NCI-H2227 treated with DMSO at 0.1 percent for 48 hours (cell line): Measurements from ENCODE around the gene KPTN.

Experiments used
- DNase-seq: peaks from one replicate; lab custom pipeline; 2025; lab: John Stamatoyannopoulos, UW

Gene KPTN

GRCh38 chr19:47434088-47434487 lies 49.9 kb downstream of the KPTN start:
- no peak for DNase-seq

GRCh38 chr19:47433121-47433520 lies 50.9 kb downstream of the KPTN start:
- DNase-seq: no peak

DNA sequence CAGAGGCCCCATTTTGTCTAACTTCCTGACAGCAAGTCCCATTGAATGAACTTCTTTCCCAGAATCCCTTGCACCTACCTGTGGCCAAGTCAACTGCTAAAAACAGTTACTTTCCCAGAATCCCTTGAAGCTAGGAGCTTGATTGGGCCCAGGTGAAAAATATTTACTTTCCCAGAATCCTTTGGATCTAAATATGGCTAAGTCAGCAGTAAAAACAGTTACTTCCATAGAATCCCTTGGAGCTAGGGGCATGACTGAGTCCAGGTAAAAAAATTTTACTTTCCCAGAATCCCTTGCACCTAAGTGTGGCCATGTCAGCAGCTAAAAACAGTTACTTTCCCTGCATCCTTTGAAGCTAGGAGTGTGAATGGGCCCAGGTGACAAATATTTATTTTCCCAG lies 51.5 kb downstream of the KPTN start:
- DNase-seq: no peak

- no peak for DNase-seq
These were observed 51.9 kb downstream of the KPTN start for GRCh38 chr19:47432091-47432490.

DNA sequence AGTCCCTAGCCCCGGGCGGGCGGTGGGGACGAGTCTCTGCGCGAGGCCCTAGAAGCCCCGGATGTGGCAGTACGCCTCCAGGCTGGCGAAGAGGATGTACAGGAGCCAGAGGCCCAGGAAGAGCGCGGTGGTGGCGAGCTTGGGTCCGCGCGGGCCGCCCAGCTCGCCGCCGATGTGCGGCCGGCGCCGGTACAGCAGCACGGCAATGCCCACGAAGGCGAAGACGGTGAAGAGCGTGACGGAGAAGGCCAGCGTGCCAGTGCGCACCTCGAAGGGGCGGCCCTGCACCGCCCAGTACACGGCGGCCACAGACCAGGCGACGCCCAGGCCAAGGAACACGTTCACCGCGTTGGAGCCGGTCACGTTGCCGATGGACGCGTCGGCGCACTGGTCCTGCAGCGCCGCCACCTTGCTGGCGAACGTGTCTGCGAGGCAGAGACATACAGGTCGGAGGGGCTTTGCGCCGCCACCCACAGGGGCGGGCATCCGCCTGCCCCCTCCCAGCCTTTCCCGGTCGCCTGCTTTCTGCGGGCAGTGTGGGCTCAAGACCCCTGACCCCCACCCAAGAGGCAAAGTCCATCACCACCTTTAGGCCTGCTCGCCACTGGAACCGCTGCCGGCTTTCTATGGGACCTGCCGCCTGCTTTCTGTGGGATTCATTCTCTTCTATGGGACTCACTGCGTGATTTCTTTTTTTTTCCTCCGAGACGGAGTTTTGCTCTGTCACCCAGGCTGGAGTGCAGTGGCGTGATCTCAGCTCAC lies 53.8 kb downstream of the KPTN start:
- DNase-seq: no peak

DNA sequence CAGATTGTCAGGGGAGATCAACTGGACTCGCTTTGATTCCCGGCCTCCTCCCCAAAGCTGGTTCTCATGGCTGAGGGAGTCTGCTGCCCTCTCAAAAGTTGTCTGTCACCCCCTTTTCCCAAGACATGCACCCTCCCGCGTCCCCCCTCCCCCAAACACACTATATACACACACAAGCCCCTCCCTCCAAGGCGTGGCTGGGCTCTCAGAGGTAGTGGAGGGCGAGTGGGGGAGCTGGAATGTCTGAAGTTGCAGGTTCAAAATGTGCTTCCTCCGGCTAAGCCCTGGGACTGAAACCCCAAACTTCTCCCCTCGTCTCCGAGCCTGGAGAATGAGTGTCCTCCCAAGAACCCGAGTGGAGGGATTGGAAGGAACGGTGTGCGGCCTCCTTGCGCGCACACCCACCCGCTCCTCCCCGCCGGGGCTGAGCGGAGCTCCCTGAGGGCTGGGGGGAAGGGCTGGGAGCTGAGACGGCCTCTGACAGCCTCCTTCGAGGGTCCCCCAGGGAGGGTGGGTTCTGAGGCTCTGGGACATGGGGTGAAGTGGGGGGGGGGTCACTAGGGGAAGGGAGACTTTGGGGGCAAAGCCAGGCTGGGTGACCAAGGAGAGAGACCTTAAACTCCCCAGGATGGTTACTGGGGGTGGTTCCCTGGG lies 54.8 kb downstream of the KPTN start:
- no peak for DNase-seq

- peak; percentile 98 for DNase-seq
These were observed 55.7 kb downstream of the KPTN start for GRCh38 chr19:47428177-47428894.

GRCh38 chr19:47427241-47428176 lies 56.5 kb downstream of the KPTN start:
- peak; percentile 69 for DNase-seq
